Pons (tissue), 1 donor: Measurements from ENCODE around the gene CCR7.

Experiments
- DNase-seq: peaks from one replicate; pipeline ENCODE4 v3.0.0-alpha.2; 2016; ENCODE audit warnings: low spot score

Gene CCR7

GRCh38 chr17:40516581-40517285 lies 48.5 kb downstream of the CCR7 start:
- DNase-seq, result no peak

GRCh38 chr17:40515491-40516041 lies 49.7 kb downstream of the CCR7 start:
- no peak for DNase-seq

GRCh38 chr17:40515011-40515410 lies 50.3 kb downstream of the CCR7 start:
- no peak for DNase-seq

- no peak for DNase-seq
Measured at GRCh38 chr17:40514013-40514875, 51.0 kb downstream of the CCR7 start.

- no peak for DNase-seq
Measured at GRCh38 chr17:40511667-40512220, 53.5 kb downstream of the CCR7 start.

- no peak for DNase-seq
Measured at GRCh38 chr17:40511136-40511535, 54.1 kb downstream of the CCR7 start.

GRCh38 chr17:40510328-40510648 lies 55.0 kb downstream of the CCR7 start:
- no peak for DNase-seq

GRCh38 chr17:40509626-40510327 lies 55.5 kb downstream of the CCR7 start:
- no peak for DNase-seq

GRCh38 chr17:40506786-40507185 lies 58.5 kb downstream of the CCR7 start:
- no peak for DNase-seq
